Measurements from ENCODE around the gene EYA3.

DNA sequence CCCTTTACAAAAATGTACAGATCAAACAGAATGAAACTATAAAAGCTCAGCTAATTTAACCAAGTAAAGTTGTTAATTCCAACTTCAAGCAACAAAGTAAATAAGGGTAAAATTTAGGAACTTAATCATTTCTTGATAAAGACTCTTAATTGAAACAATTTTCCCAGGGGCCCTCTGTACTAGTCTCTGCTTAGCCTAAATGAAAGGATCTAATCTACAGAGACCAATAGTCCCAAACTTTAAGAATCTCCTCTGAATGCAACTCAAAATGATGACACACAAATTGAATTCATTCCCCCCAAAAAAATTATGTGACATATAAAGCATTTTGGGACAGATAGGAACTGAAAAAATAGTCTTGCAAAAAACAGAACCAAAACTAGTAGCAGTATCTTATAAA is 16.6 kb downstream of the EYA3 start:
- no peak for TF ChIP-seq CTCF (IDR thresholded peaks at IDR 0.05; ENCODE audit: low read length)
- TF ChIP-seq EZH2 (optimal IDR thresholded peaks at IDR 0.05; ENCODE audit: low read depth, low read length): no peak

Measured in MM.1S (cell line).